Adipocyte (in vitro differentiated cells): Measurements from ENCODE around the gene MDN1.

Source experiments
- DNase-seq: peaks from one replicate; pipeline ENCODE4 v3.0.0-alpha.2; 2015; ENCODE audit warnings: low read depth
- H3K27me3 ChIP-seq: replicated peaks from 2 replicates; pipeline ENCODE4 v1.7.0; 2013; ENCODE audit warnings: mild to moderate bottlenecking, low read length, moderate library complexity; ENCODE audit not compliant: control insufficient read depth, insufficient read depth
- H3K36me3 ChIP-seq: 2 replicates; pipeline ENCODE4 v1.7.0; 2013; ENCODE audit warnings: low read length, mild to moderate bottlenecking, moderate library complexity; ENCODE audit not compliant: control insufficient read depth, insufficient read depth, severe bottlenecking
- H3K4me1 ChIP-seq: 2 replicates; pipeline ENCODE4 v1.7.0; 2013; ENCODE audit warnings: mild to moderate bottlenecking, low read length, moderate library complexity; ENCODE audit not compliant: control insufficient read depth, insufficient read depth
- H3K4me3 ChIP-seq: 2 replicates; pipeline ENCODE4 v1.7.0; 2013; ENCODE audit warnings: mild to moderate bottlenecking, low read length, moderate library complexity
- H3K9ac ChIP-seq: 2 replicates; pipeline ENCODE4 v1.7.0; 2013; ENCODE audit warnings: mild to moderate bottlenecking, low read length, moderate library complexity
- H3K9me3 ChIP-seq: 2 replicates; pipeline ENCODE4 v1.7.0; 2013; ENCODE audit warnings: mild to moderate bottlenecking, low read length, moderate library complexity; ENCODE audit not compliant: control insufficient read depth

MDN1 gene

GRCh38 chr6:89723046-89723445 lies 96.5 kb downstream of the MDN1 start:
- Histone ChIP-seq H3K9ac (no peak overlapping the region), H3K36me3 (peaks cover 80% of the 10 kb centered on the region)

GRCh38 chr6:89716532-89716931 lies 103.1 kb downstream of the MDN1 start:
- Histone ChIP-seq H3K9me3 (no peaks in the 10 kb centered on the region), H3K4me1 (no peaks in the 10 kb centered on the region), H3K4me3 (no peak overlapping the region), H3K9ac (no peak overlapping the region), H3K36me3 (peaks cover 91% of the 10 kb centered on the region), H3K27me3 (no peaks in the 10 kb centered on the region)
- DNase-seq: no peak

More at GRCh38 chr6:89723046-89723445, 96.5 kb downstream of the MDN1 start:
- Histone ChIP-seq H3K27me3 (no peaks in the 10 kb centered on the region), H3K4me1 (no peaks in the 10 kb centered on the region), H3K9me3 (no peaks in the 10 kb centered on the region), H3K4me3 (no peak overlapping the region)
- DNase-seq: peak; percentile 45

- H3K9ac ChIP-seq: no peak overlapping the region
- H3K36me3 ChIP-seq: peaks cover 90% of the 10 kb centered on the region
- no peak for DNase-seq
- no peaks in the 10 kb centered on the region for H3K27me3 ChIP-seq
- no peaks in the 10 kb centered on the region for H3K9me3 ChIP-seq
- H3K4me1 ChIP-seq: no peaks in the 10 kb centered on the region
- H3K4me3 ChIP-seq: no peak overlapping the region
Measured at GRCh38 chr6:89711801-89712200, 107.8 kb downstream of the MDN1 start.

GRCh38 chr6:89708316-89708715 lies 111.3 kb downstream of the MDN1 start:
- H3K4me1 ChIP-seq: no peaks in the 10 kb centered on the region
- DNase-seq: no peak
- H3K9me3 ChIP-seq: no peaks in the 10 kb centered on the region
- no peak overlapping the region for H3K4me3 ChIP-seq
- H3K36me3 ChIP-seq: peaks cover 80% of the 10 kb centered on the region
- no peaks in the 10 kb centered on the region for H3K27me3 ChIP-seq
- H3K9ac ChIP-seq: no peak overlapping the region

GRCh38 chr6:89707766-89708165 lies 111.8 kb downstream of the MDN1 start:
- DNase-seq: no peak
- Histone ChIP-seq H3K27me3 (no peaks in the 10 kb centered on the region), H3K36me3 (peaks cover 78% of the 10 kb centered on the region), H3K4me3 (no peak overlapping the region), H3K4me1 (no peaks in the 10 kb centered on the region), H3K9me3 (no peaks in the 10 kb centered on the region), H3K9ac (no peak overlapping the region)

- H3K27me3 ChIP-seq: no peaks in the 10 kb centered on the region
- no peaks in the 10 kb centered on the region for H3K4me1 ChIP-seq
- no peaks in the 10 kb centered on the region for H3K9me3 ChIP-seq
- H3K36me3 ChIP-seq: peaks cover 74% of the 10 kb centered on the region
- DNase-seq: no peak
- H3K4me3 ChIP-seq: no peak overlapping the region
- no peak overlapping the region for H3K9ac ChIP-seq
Measured at GRCh38 chr6:89706121-89706520, 113.5 kb downstream of the MDN1 start.

- Histone ChIP-seq H3K9ac (no peak overlapping the region), H3K4me1 (no peaks in the 10 kb centered on the region), H3K9me3 (no peaks in the 10 kb centered on the region), H3K27me3 (no peaks in the 10 kb centered on the region), H3K4me3 (no peak overlapping the region), H3K36me3 (peaks cover 79% of the 10 kb centered on the region)
- no peak for DNase-seq
Measured at GRCh38 chr6:89703292-89703691, 116.3 kb downstream of the MDN1 start.

GRCh38 chr6:89702349-89702748 lies 117.2 kb downstream of the MDN1 start:
- Histone ChIP-seq H3K36me3 (peaks cover 76% of the 10 kb centered on the region), H3K4me3 (no peak overlapping the region), H3K9me3 (no peaks in the 10 kb centered on the region), H3K9ac (no peak overlapping the region), H3K4me1 (no peaks in the 10 kb centered on the region), H3K27me3 (no peaks in the 10 kb centered on the region)
- no peak for DNase-seq

- H3K27me3 ChIP-seq: no peaks in the 10 kb centered on the region
- peaks cover 94% of the 10 kb centered on the region for H3K36me3 ChIP-seq
- no peak overlapping the region for H3K4me3 ChIP-seq
- no peaks in the 10 kb centered on the region for H3K9me3 ChIP-seq
- DNase-seq: no peak
- H3K4me1 ChIP-seq: no peaks in the 10 kb centered on the region
- no peak overlapping the region for H3K9ac ChIP-seq
Measured at GRCh38 chr6:89695667-89696066, 123.9 kb downstream of the MDN1 start.

GRCh38 chr6:89694428-89694827 lies 125.2 kb downstream of the MDN1 start:
- H3K4me1 ChIP-seq: no peaks in the 10 kb centered on the region
- H3K9ac ChIP-seq: no peak overlapping the region
- no peaks in the 10 kb centered on the region for H3K9me3 ChIP-seq
- H3K36me3 ChIP-seq: peaks cover 94% of the 10 kb centered on the region
- DNase-seq: no peak
- no peaks in the 10 kb centered on the region for H3K27me3 ChIP-seq
- H3K4me3 ChIP-seq: no peak overlapping the region

GRCh38 chr6:89693207-89693606 lies 126.4 kb downstream of the MDN1 start:
- H3K36me3 ChIP-seq: peaks cover 94% of the 10 kb centered on the region

GRCh38 chr6:89692256-89692655 lies 127.3 kb downstream of the MDN1 start:
- H3K36me3 ChIP-seq: peaks cover 97% of the 10 kb centered on the region

More at GRCh38 chr6:89693207-89693606, 126.4 kb downstream of the MDN1 start:
- Histone ChIP-seq H3K4me1 (no peaks in the 10 kb centered on the region), H3K9me3 (no peaks in the 10 kb centered on the region), H3K9ac (no peak overlapping the region), H3K27me3 (no peaks in the 10 kb centered on the region), H3K4me3 (no peak overlapping the region)
- DNase-seq: no peak

More at GRCh38 chr6:89692256-89692655, 127.3 kb downstream of the MDN1 start:
- H3K9me3 ChIP-seq: no peaks in the 10 kb centered on the region
- no peaks in the 10 kb centered on the region for H3K4me1 ChIP-seq
- H3K27me3 ChIP-seq: no peaks in the 10 kb centered on the region
- no peak overlapping the region for H3K9ac ChIP-seq
- no peak for DNase-seq
- H3K4me3 ChIP-seq: no peak overlapping the region
